Stimulated activated CD4-positive, alpha-beta T cell treated with anti-CD3 and anti-CD28 coated beads, Interleukin-4, amount 100 ng/mL, for 1 hour (primary cell): ENCODE measurements around the gene SLC26A11.
"Not testable (repeated sequence)": the region's sequence is repeated elsewhere in the genome, so short reads cannot be mapped to it uniquely, and the experiment has no call there.

Source experiments
- DNase-seq: peaks from one replicate; pipeline ENCODE4 v3.0.0-alpha.2; 2020

The SLC26A11 gene

DNA sequence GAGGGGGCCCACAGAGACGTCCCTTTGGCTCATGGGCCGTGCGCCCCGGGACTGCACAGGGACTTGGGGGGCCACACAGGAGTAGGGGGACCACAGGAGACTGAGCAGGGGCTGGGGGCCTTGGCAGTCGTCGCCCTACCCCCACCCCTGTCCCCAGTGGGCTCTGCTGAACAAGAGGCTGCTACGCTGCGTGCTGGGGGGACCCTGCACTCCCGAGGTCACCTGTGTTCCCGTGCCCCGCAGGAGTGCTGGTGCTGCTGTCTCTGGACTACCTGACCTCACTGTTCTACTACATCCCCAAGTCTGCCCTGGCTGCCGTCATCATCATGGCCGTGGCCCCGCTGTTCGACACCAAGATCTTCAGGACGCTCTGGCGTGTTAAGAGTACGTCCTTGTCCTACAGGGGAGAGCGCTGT lies 26.0 kb downstream of the SLC26A11 start:
- no peak for DNase-seq

DNA sequence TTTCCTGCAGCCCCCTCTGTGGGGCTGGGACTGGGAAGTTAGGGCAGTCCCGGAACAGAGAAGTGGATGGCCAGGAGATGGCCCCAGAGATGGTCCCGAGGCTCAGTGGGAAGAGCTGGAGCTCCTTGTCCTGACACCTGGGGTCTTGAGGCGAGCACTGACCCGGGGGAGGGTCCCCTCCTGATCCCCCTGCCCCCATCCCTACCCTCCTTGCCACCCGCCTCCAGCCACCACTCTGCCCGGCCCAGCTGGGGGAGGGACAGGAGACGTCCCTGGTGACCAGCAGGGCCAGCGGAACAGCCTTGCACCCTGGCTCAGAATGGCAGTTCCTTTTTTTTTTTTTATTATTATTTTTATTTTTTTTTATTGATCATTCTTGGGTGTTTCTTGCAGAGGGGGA lies 26.5 kb downstream of the SLC26A11 start:
- DNase-seq = no peak

DNA sequence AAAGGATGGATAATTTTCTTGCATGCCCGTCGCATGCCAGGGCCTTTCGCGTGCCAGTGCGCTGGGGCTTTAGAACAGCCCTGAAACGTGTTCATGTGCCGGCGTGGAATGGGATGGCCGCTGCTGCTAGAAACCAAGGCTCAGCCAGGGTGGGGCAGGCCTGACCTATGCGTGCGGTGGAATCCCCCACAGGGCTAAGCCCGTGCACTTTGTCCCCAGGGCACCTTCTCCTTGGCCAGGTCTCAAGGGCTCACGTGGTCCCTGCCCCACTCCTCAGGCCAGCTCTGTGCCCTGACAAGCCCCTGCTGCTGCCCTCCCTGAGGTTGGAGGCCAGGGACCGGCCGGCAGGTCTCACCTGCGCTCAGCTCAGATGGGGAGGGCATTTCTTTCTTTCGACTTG lies 27.3 kb downstream of the SLC26A11 start:
- no peak for DNase-seq

DNA sequence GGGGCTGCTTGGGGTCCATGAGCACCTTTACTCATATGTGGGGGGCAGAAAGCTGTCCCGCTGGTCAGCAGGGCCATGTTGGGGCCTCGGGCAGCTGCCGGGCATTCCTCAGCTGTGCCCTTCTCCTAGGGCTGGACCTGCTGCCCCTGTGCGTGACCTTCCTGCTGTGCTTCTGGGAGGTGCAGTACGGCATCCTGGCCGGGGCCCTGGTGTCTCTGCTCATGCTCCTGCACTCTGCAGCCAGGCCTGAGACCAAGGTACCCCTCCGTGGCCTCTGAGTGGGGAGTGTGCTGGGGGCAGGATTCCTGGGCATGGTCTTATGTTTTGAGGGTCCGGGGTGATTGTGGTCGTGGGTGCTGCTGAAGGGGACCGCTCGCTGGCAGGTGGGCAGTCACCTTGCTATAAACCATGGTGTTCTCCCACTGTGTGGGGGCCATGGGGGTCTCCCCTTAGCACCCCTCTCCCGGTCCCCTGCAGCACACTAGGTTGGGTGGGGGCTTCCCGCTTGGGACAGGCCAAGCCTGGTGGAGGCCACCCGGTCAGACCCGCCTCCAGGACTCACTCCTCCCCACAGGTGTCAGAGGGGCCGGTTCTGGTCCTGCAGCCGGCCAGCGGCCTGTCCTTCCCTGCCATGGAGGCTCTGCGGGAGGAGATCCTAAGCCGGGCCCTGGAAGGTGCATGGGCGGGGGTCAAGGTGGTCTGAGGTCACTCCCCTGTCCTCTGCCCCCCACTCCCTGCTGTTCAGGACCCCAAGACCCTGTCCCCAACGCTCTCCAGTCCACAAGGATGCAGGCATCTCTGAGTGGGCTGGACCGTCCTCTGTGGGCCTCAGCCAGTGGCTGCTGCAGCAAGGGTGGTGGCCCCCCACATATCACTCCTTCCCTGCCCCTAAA lies 28.0 kb downstream of the SLC26A11 start:
- no peak for DNase-seq

DNA sequence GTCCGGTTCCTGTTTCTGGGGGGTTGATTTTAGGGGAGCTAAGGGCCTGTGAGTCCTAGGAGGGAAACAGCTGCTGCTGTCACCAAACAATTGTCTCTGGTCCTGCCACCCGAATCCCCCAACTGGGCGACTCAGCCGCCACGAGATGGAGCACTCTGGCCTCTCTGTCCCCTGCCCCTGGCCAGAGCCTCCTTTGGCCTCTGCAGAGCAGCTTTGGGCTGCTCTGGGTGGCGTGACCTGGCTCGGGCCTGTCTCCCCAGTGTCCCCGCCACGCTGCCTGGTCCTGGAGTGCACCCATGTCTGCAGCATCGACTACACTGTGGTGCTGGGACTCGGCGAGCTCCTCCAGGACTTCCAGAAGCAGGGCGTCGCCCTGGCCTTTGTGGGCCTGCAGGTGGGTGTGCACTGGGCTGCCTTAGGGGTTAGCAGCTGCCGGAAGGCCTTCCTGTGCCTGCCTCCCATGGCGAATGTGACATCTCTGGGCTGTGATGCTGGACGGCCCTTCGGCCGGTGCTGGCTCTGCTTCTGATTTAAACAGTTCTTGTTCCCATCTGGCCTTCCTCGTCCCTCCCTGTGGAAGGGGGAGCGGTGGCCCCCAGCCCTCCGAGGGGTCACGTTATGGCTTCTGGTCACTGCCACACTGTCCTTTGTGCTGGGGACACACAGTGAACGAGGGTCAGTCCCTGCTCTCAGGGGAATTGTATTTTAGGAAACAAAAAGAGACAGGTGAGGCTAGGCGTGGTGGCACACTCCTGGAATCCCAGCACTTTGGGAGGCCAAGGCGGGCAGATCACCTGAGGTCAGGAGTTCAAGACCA lies 28.9 kb downstream of the SLC26A11 start:
- DNase-seq = no peak

DNA sequence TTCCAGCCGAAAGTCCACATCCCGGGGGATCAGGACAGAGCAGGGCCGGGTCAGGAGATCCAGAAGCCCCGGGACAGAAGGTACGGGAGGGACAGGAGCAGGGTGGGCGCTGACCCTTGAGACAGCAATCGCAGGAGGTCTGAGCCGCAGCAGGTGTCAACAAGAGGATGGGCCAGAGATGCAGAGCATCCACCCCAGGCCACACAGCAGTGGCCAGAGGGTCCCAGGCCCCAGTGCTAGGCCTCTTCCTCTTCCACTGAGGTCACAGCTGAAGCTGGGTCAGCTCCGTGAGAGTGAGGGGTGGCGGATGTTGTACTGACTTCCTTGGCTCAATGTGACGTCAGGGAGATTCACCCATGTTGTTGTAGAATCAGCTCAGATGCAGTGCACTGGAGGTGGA lies 31.7 kb downstream of the SLC26A11 start:
- DNase-seq = no peak

DNA sequence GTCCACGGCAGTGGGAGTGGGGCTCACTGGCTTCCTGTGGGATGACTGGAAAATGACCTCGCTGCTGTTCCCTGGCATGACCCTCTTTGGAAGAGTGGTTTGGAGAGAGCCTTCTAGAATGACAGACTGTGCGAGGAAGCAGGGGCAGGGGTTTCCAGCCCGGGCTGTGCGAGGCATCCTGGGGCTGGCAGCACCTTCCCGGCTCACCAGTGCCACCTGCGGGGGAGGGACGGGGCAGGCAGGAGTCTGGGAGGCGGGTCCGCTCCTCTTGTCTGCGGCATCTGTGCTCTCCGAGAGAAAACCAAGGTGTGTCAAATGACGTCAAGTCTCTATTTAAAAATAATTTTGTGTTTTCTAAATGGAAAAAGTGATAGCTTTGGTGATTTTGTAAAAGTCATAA lies 32.6 kb downstream of the SLC26A11 start:
- DNase-seq = peak; percentile 86

DNA sequence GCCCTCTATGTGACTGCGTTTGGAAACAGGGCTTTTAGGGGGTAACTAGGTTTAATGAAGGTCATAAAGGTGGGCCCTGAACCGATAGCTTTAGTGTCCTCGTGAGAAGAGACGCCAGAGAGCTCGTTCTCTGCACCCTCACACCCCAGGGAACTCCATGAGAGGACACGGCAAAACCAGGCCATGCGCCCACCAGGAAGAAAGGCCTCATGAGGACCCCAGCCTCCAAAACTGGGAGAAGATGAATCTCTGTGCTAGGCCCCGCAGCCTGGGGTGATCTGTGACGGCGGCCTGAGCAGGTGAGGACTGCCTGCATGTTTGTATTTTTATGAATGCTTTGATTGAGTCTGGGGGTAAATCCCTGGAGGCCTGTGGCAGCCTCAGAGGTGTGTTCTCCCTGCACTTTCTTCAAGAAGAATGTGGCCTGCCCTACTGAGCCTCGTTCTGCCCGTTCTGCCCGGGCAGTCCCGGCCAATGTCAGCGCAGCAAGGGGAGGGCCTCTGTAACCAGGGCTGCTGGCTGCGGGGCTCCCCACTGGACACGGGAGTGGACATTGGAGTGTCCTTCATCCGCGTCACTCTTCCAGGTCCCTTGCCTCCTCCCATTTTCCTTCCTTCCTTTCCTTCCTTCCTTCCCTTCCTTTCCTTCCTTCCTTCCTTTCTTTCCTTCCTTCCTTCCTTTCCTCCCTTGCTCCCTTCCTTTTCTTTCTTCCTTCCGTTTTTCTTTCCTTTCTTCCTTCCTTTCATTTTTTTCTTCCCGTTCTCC lies 33.6 kb downstream of the SLC26A11 start:
- DNase-seq = no peak

DNA sequence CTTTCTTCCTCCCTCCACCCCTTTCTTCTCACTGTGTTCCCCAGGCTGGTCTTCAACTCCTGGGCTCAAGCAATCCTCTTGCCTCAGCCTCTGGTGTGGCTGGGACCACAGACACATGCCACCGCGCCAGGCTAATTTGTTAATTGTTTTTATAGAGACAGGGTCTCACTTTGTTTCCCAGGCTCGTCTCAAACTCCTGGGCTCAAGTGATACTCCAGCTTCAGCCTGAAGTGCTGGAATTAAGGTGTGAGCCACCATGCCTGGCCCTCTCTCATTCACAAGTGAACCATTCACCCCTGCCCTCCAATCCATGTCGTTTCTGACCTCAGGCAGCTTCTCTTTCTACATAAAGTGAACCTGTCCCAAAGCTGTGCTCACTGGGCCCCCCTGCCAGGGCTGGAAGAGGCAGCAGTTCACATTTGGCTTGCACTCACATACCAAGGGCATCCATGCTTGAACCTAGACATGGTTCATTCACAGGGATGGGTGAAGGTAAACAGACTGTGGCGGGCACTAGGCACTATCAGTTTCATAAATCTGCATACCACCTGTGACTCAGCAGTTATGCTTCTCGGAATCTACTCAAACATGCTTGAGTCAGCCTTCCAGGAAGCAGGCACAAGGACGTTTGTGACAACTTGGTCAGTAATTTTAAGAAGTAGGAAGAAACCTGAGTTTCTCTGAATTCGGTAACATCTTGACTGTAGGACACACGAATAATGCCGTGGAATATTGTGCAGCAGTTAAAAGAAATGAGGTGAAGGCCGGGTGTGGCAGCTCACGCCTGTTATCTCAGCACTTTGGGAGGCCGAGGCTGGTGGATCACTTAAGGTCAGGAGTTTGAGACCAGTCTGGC lies 34.4 kb downstream of the SLC26A11 start:
- DNase-seq = peak; percentile 46

DNA sequence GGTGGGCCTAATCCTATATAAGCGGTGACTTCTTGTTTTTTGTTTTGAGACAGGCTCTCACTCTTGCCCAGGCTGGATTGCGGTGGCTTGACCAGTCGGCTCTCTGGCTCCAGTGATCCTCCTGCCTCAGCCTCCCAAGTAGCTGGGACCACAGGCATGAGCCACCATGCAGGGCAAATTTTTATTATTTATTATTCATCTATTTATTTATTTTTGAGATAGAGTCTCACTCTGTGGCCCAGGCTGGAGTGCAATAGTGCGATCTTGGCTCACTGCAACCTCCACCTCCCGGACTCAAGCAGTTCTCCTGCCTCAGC lies 35.8 kb downstream of the SLC26A11 start:
- no peak for DNase-seq

DNA sequence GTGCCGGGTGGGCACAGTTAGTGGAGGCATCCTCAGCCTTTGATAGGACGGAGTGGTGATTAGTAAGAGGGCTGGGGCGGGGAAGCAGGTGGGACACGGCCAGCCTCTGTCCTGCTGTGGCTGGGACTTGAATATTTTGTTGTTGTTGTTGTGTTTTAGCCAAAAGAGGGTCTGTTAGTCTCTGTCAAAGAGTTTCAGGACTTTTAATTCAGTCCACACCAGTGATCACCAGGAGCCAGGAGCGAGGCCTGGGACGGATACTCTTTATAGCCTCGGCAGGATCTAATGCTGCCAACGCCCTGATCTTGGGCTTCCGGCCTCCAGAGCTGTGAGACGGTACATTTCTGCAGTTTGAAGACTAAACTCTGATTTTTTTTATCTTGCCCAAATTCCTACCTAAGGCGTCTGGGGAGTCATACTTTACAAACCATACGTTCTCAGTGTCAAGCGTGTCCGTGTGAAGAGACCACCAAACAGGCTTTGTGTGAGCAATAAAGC lies 37.5 kb downstream of the SLC26A11 start:
- no peak for DNase-seq

DNA sequence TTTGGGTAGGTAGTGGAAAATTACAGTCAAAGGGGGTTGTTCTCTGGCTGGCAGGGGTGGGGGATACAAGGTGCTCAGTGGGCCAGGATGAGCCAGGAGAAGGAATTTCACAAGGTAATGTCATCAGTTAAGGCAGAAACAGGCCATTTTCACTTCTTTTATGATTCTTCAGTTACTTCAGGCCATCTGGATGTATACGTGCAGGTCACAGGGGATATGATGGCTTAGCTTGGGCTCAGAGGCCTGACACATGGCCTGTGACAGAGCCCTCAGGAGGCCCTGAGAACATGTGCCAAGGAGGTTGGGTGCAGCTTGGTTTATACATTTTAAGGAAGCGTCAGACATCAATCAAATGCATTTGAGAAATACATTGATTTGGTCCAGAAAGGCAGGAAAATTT lies 38.1 kb downstream of the SLC26A11 start:
- DNase-seq = not testable (repeated sequence)

DNA sequence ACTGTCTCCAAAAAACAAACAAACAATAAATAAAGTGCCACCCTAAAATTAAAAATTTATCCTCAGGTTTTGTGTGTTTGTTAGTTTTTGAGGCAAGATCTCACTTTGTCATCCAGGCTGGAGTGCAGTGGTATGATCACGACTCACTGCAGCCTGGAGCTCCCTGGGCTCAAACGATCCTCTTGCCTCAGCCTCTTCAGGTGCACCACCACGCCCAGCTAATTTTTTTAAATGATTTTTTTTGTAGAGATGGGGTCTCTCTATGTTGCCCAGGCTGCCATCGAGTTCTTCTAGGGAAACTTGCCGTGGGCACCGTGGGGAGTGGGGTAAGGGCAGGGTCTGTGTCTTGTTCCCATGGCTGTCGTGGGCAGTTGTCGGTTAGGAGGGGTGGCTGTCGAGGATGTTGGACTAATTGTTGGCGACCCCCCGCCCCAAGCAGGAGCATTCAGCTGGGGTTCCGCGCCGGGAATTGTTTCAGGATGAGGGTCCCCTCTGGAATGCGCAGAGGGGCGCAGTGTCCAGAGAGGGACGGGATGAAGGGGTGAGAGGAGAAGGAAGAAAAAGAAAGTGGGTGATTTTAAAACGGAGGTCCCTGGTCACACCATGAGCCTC lies 39.3 kb downstream of the SLC26A11 start:
- no peak for DNase-seq

DNA sequence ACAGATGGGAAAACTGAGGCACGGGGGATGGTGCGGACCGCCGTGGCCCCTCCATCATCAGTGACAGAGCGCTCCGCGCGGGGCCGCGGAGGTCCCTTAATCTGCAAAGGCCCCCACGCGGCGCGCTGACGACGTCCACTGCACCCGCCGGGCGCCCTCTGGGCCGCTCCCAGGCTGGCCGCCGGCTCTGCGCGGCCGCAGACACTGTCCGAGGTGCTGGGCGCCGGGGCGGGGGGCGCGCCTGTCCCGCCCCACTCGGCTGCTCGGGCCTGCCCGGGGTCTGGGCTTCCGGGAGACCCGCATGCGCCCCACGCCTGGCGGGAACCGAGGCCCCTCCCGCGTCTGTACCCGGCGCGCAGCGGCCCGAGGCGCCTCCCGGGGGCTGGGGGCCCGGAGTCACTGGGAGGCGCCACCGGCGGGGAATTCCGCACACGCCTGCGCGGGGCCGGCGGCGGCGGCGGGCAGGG lies 39.9 kb downstream of the SLC26A11 start:
- DNase-seq = peak; percentile 83

DNA sequence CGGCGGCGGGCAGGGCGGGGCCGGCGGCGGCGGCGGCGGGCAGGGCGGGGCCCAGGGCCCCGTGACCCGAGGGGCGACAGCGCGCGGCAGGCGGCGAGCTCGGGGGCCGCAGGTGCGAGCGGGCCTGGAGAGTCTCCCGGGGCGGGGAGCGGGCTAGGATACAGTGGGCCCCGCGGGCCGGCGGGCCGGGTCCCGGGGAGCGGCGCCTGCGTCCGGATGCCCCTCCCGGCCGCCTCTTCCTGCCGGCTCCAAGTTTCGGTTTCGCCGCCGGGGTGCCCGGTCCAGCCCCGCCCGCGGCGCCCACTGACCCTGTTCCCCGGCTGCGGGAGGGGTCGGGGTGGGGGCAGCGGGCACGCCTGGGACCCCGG lies 40.5 kb downstream of the SLC26A11 start, which contains the start of gene RNF213:
Gene RNF213 (plus strand): TSS at position 62 of the 368 bp plus-strand sequence. CDS start 2,830 bp downstream, outside the sequence.
- peak; percentile 55 for DNase-seq

DNA sequence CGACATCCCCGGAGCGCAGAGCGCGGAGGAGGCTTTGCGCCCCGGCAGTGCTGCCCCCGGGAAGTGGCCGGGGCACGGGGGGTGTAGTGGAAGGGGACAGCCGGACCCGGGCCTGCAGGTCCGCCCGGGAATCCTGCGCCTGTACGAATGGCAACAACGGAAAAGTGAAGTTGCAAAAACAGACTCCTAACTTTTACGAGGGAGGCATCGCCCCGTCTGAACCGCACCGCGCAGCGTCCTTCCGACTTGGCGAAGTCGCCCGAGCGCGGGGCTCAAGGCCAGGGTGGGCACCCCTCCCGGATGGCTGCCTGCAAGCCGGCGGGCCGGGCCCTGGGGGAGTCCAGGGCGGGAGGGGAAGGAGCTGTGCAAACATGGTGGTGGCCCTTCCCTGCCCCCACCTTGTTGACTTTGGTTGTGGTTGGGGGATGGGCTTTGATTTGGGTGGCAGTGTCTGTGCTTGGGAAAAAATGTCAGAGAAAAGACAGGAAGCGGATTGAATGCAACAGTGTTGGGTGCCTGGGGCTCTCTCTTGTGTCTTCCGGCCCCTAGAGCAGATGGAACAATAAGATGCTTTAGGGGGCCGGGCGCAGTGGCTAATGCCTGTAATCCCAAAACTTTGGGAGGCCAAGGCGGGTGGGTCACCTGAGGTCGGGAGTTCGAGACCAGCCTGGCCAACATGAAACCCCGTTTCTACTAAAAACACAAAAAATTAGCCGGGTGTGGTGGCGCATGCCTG lies 41.1 kb downstream of the SLC26A11 start:
- peak; percentile 52 for DNase-seq

DNA sequence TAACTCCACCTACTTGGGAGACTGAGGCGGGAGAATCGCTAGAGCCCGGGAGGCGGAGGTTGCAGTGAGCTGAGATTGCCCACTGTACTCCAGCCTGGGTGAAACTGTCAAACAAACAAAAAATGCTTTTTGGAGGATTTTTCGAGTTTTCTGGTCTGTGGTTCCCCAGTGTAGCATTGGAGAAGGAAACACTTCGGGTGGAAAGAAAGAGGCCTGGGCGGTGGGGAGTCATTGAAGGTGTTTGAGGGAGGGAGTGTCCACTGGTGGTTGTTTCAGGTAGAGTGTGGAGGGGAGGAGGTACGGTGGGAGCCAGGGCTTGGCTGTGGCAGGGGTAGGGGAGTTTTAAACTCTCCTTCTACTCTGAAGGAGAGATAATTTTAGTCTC lies 41.7 kb downstream of the SLC26A11 start:
- no peak for DNase-seq

DNA sequence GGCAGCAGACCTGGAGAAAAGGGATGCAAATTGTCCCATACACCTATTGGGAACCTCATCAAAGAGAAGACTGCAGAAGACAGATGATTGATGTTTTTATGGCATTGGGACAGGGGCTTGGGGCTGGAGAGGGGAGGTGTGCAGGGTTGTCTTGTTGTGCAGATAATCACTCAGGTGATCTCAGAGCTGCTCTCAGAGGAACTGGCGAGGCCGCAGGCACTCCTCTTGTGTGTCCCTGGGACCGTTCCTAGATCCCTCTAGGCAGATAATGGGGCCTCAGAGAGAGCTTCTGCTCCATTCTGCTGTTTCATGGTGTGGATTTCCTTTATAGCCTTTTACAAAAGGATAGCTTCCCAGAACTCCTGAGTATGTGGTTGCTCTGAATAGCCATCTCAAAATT lies 42.1 kb downstream of the SLC26A11 start:
- DNase-seq = no peak

DNA sequence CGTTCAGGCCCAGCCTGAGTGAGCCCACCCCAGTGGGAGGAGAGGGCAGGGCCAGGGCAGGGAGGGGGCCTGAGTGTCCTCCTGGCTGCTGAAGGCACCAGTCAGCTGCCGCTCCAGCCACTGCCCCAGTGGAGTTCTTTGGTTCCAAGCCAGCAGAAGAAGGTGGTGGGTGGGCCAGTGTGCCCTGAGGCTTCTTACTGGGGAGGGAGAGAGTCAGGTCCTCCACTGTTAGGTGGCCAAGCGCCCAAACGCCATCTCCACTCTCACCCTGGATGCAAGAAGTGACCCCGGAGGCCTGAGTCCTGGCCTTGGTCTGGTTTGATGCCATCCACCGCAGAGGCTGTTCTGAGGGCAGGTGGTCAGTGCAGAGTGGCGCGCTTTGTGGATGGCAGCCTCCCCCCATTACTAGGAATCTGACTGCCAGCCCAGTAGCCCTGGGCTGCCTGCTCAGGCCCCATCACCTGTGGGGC lies 42.6 kb downstream of the SLC26A11 start:
- DNase-seq = no peak
